ENCODE data around the gene MAPK4. TPM values are rescaled to one million over a fixed set of nuclear protein-coding genes. Genes with fewer than 3 reads are reported as not detected.
"Not testable (repeated sequence)": the region's sequence is repeated elsewhere in the genome, so short reads cannot be mapped to it uniquely, and the experiment has no call there.

Gene MAPK4
- total RNA-seq, 2 donors from 2014 or later, result not detected

DNA sequence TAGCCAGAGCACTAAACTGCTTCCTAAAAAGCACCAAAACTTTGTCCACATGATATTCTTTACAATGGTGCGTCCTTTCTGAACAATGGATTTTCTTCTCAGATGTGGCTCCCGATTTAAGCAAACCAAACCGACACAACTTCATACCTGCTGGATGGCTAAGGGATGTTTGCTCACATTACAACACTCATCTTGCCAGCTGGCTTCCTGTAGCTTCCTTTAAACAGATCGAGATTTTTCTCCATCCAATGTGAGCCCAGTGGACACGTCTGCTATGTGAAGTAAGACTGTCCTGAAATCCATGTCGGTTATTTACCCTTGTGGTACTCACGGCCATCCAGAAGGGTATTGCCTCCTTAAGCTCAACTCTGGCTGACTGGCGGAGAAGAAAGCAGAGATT lies 126.5 kb downstream of the MAPK4 start:
- H3K27me3 Mint-ChIP-seq, result peaks cover 7% of the 10 kb centered on the region
- H3K36me3 Mint-ChIP-seq (ENCODE audit: low read depth), result no peaks in the 10 kb centered on the region

DNA sequence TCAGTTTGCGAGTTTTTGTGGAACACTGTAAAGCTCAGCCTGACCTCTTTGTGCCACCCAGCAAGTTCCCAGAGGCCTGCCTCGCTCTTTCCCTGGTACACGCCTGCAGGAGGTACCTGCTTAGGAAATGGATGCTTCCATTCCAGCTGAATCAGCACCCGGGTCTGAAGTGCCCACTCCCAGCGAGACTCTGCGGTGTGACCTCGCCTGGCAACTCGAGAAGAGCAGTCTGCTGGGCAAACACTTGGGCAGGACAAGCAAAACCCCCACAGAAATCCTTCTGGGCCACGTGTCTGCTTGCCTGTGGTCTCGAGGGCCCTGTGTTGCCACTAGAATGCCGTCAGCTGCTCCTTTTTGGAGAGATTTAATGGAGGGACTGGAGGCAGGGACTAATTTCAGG lies 127.6 kb downstream of the MAPK4 start:
- Mint-ChIP-seq H3K27me3 (peaks cover 7% of the 10 kb centered on the region), H3K9me3 (no peaks in the 10 kb centered on the region), H3K4me1 (no peaks in the 10 kb centered on the region), H3K4me3 (no peak overlapping the region), H3K36me3 (ENCODE audit: low read depth) (no peaks in the 10 kb centered on the region), H3K27ac (no peak overlapping the region)
- ATAC-seq (replicated peaks), result no peak

More for the DNA sequence above, 126.5 kb downstream of the MAPK4 start:
- H3K27ac Mint-ChIP-seq, result no peak overlapping the region
- no peak overlapping the region for H3K4me3 Mint-ChIP-seq
- no peak for ATAC-seq (replicated peaks)
- no peaks in the 10 kb centered on the region for H3K9me3 Mint-ChIP-seq
- H3K4me1 Mint-ChIP-seq, result no peaks in the 10 kb centered on the region

DNA sequence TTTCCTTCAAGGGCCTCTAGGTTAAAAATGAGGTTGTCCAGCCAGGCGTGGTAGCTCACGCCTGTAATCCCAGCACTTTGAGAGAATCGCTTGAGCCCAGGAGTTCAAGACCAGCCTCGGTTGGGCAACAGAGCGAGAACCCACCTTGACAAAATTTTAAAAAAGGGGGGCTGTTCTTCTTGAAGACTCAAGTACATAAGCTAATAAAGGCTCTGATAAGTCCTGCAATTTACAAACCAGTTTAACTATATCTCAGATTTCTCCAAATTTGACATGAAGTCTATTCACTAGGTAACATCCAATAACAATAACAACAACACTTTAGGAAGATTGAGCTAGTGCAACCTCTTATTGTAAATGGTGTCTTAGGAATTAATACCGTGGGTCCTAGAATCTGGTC lies 129.7 kb downstream of the MAPK4 start:
- ATAC-seq (replicated peaks), result no peak
- H3K27ac Mint-ChIP-seq, result no peak overlapping the region
- H3K36me3 Mint-ChIP-seq (ENCODE audit: low read depth), result no peaks in the 10 kb centered on the region
- no peaks in the 10 kb centered on the region for H3K4me1 Mint-ChIP-seq
- H3K27me3 Mint-ChIP-seq, result peaks cover 7% of the 10 kb centered on the region
- H3K4me3 Mint-ChIP-seq, result no peak overlapping the region
- H3K9me3 Mint-ChIP-seq, result no peaks in the 10 kb centered on the region

DNA sequence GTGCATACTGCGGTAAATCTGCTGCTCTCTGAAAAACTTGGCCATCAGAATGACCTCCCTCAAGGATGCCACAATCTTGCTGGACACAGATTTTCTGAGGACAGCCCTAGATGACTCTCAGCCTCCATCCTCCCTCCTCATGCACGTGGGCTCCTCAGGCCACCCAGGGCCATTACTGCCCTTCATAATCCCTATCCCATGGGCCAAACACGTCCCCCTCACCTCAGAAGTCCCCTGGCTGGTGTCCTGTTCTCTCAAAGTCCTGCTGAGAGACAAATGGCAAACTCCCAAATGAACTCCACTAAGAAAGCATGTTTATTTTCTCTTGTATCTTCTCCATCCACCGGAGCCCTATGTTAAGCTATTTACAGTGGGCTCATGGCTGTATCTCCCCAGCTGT lies 134.3 kb downstream of the MAPK4 start:
- ATAC-seq (replicated peaks), result no peak
- no peaks in the 10 kb centered on the region for H3K36me3 Mint-ChIP-seq (ENCODE audit: low read depth)
- no peaks in the 10 kb centered on the region for H3K4me1 Mint-ChIP-seq
- peaks cover 4% of the 10 kb centered on the region for H3K27me3 Mint-ChIP-seq
- no peak overlapping the region for H3K4me3 Mint-ChIP-seq
- no peaks in the 10 kb centered on the region for H3K9me3 Mint-ChIP-seq
- H3K27ac Mint-ChIP-seq, result no peak overlapping the region

DNA sequence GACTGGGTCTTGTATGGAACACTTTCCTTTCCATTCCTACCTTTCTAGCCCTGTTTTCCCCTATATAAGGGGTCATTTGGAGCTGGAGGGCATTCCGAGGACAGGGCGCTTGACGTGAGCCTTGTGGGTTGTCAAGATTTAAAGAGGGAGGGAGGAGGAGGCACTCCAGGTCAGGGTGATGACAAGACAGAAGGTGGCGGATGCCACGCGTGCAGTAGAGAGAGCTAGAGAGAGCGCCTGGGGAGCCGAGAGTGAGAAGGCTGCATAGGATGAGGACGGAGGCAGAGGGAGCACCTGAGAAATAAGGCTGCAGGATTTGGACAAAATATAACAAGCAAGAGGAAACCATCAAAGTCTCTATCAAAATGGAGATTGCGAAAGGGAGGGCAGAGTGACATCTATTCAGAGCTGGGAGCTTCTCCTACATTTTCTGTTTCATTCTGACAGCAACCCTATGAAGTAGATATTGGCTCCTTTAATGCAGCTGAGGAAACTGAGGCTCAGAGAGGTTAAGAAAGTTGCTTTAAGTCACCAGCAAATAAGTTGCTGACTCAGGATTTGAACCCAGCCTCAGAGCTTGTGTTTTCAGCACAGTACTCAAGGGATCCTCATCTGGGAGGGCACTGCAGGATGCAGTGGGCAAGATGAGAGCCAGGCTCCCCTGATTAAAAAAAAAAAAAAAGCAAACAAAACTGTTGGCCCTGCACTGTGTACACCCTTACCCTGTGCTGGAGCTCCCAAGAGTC lies 135.7 kb downstream of the MAPK4 start:
- H3K4me3 Mint-ChIP-seq, result no peak overlapping the region
- no peak overlapping the region for H3K27ac Mint-ChIP-seq
- peaks cover 4% of the 10 kb centered on the region for H3K27me3 Mint-ChIP-seq
- no peak for ATAC-seq (replicated peaks)
- H3K36me3 Mint-ChIP-seq (ENCODE audit: low read depth), result no peaks in the 10 kb centered on the region
- no peaks in the 10 kb centered on the region for H3K9me3 Mint-ChIP-seq
- no peaks in the 10 kb centered on the region for H3K4me1 Mint-ChIP-seq

DNA sequence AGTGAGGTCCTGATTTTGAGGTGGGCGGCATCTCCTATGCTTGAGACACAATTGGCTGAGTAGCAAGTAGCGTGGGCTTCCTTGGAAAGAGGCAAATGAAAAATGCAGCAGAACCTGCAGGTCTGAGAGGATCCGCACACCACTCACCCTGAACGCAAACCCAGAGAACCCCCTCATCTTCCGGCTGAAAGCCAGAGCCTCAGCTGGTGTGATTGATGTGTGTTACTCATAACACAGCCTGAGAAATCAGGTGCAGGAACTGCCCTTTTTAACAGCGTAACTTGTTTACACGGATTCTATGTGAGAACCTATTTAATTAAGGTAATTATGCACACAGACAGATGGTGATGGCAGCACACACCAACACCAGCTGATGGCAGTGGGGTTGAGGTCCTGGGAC lies 136.5 kb downstream of the MAPK4 start:
- Mint-ChIP-seq H3K4me1 (no peaks in the 10 kb centered on the region), H3K9me3 (no peaks in the 10 kb centered on the region), H3K4me3 (no peak overlapping the region), H3K27me3 (peaks cover 4% of the 10 kb centered on the region), H3K36me3 (ENCODE audit: low read depth) (no peaks in the 10 kb centered on the region), H3K27ac (no peak overlapping the region)
- ATAC-seq (replicated peaks), result no peak

DNA sequence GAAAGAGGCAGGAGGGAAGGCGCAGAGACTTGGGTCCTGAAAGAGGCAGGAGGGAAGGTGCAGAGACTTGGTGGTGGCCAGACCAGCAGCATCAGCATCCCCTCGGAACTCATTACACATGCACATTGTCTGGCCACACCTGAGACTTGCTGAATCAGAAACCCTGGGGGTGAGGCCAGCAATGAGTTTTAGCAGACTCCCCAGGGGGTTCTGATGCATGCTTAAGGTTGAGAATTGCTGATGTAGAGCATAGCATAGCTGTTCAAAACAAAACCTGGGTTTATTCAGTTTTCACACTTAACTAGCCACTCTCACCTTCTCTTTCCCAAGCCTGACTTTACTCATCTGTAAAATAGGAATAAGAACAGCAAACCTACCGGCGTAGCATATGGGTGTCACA lies 137.0 kb downstream of the MAPK4 start:
- no peak for ATAC-seq (replicated peaks)
- no peaks in the 10 kb centered on the region for H3K4me1 Mint-ChIP-seq
- H3K27ac Mint-ChIP-seq, result no peak overlapping the region
- no peaks in the 10 kb centered on the region for H3K36me3 Mint-ChIP-seq (ENCODE audit: low read depth)
- H3K9me3 Mint-ChIP-seq, result no peaks in the 10 kb centered on the region
- peaks cover 4% of the 10 kb centered on the region for H3K27me3 Mint-ChIP-seq
- no peak overlapping the region for H3K4me3 Mint-ChIP-seq

DNA sequence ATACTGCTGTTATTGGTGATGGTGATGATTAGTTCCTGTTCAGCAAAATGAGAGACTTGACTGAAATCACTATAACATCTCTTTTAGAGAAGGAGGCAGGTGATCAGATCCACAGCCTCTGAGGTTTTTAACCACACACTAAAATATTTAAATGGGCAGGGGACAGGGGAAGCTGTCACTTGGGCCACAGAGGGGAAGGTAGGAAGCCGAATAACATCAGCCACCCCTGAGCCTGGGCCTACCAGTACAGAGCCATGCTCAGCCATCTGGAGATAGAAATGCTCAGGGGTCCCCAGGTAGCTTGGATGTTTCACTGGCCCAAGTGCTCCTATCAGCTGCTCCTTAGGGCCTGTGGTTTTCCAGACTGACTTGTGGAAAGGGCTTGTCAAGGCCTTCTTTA lies 137.6 kb downstream of the MAPK4 start:
- Mint-ChIP-seq H3K36me3 (ENCODE audit: low read depth) (no peaks in the 10 kb centered on the region), H3K27me3 (peaks cover 4% of the 10 kb centered on the region), H3K27ac (no peak overlapping the region), H3K9me3 (no peaks in the 10 kb centered on the region), H3K4me1 (no peaks in the 10 kb centered on the region), H3K4me3 (no peak overlapping the region)
- no peak for ATAC-seq (replicated peaks)

DNA sequence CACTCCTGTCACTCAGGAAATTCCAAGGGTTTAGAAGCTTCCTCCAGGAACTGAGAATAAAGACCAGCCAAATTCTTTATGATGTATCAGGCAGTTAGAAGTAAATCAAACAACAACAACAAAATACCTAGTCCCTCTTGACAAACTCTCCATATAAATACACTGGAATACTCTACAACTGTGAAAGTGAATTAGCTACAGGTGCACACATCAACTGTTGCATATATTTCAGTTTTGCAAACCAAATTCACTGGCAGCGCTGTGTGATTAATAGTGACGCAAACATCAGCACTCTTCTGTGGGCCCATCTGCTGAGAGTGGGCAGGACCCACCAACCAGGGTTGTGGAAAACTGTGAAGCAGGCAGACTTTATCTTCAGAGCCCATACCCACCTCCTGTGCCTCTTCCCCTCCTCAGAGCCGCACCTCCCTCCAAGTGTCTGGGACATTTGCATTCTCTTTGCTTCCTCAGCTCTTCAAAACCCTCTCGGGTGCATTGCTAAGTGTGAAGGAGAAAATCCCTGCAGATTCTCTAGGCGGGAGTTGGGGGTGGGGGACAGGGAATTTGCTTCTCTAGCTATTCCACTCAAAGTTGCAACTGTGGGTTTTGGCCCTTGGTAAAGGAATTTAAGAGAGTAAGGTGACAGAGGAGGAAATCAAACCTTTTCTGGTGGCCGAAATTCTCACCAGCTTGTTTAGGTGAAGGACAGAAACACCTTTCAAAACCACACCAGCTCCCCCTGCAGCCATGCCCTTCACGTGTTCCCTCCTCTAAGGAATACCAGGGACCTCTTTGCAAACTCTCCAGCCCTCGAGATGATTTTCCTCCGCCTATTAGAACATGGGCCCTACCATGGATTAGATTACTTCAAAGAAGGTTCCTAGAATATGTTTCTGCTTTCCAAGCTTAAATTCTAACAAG lies 140.6 kb downstream of the MAPK4 start:
- H3K9me3 Mint-ChIP-seq, result no peaks in the 10 kb centered on the region
- ATAC-seq (replicated peaks), result no peak
- H3K4me1 Mint-ChIP-seq, result no peaks in the 10 kb centered on the region
- no peaks in the 10 kb centered on the region for H3K36me3 Mint-ChIP-seq (ENCODE audit: low read depth)
- no peak overlapping the region for H3K4me3 Mint-ChIP-seq
- H3K27ac Mint-ChIP-seq, result no peak overlapping the region
- peaks cover under 1% of the 10 kb centered on the region for H3K27me3 Mint-ChIP-seq

DNA sequence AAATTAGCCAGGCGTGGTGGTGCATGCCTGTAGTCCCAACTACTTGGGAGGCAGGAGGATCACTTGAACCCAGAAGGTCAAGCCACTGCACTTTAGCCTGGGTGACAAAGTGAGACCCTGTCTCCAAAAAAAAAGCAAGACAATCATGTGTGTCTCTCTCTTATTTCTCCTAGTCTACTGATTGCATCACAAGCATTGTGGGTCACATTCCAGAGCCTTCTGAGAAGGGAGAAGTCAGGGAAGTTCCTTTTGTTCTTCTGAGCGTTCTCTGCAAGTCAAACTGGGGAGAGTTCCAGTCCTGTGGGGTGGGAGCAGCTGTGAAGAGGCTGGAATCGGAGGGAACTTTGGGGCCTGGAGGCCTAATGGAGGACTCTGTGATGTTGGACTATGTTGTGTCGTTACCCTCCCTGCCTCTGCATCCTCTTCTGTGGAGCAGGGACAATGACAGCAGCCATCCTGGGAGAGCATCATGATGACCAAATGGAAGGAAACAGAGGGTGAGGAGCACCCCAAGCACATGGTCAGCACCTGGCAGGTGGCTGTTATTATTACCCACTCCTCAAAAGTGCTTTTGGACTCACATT lies 144.6 kb downstream of the MAPK4 start:
- H3K27me3 Mint-ChIP-seq, result peaks cover 4% of the 10 kb centered on the region
- no peak overlapping the region for H3K27ac Mint-ChIP-seq
- H3K4me3 Mint-ChIP-seq, result no peak overlapping the region
- no peaks in the 10 kb centered on the region for H3K36me3 Mint-ChIP-seq (ENCODE audit: low read depth)
- no peaks in the 10 kb centered on the region for H3K9me3 Mint-ChIP-seq
- no peak for ATAC-seq (replicated peaks)
- H3K4me1 Mint-ChIP-seq, result no peaks in the 10 kb centered on the region

DNA sequence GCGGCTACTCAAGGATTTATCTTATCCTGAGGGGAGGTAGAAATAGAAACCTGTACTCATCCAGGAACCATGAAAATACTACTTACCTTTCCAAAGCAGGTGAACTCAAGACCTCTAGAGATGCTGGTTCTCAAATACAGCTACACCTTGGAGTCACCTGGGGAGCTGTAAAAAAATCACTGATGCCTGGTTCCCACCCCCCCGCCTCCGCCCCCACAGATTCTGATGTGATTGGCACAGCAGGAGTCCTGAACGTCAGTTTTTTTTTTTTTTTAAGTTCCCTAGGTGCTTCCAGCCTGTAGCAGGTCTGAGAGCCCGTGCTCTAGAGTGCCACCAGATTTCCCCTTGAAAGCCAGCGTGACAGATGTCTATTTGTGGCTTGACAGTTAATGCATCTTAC lies 146.3 kb downstream of the MAPK4 start:
- Mint-ChIP-seq H3K27ac (no peak overlapping the region), H3K9me3 (no peaks in the 10 kb centered on the region), H3K4me1 (no peaks in the 10 kb centered on the region), H3K36me3 (ENCODE audit: low read depth) (no peaks in the 10 kb centered on the region), H3K4me3 (no peak overlapping the region), H3K27me3 (peaks cover 4% of the 10 kb centered on the region)
- no peak for ATAC-seq (replicated peaks)

DNA sequence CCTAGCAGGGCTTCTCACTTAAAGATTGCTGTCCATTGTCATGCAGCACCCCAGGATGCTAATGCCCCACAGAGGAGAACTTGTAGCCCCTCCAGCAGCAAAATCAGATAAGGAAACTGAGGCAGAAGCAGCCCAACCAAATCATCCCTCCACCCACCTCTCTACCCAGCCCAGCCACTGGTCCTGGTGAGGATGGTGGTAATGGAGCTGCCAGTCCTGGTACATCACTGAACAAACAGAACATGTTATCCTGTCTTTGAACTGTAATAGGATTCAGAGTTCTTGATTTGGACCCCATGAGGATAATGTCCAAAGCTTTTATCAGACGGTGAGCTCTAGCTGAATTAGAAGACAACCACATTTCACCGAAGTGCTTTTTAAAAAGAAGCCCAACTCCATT lies 146.8 kb downstream of the MAPK4 start:
- H3K9me3 Mint-ChIP-seq, result no peaks in the 10 kb centered on the region
- no peaks in the 10 kb centered on the region for H3K4me1 Mint-ChIP-seq
- ATAC-seq (replicated peaks), result no peak
- H3K27ac Mint-ChIP-seq, result no peak overlapping the region
- no peaks in the 10 kb centered on the region for H3K36me3 Mint-ChIP-seq (ENCODE audit: low read depth)
- peaks cover 4% of the 10 kb centered on the region for H3K27me3 Mint-ChIP-seq
- no peak overlapping the region for H3K4me3 Mint-ChIP-seq

DNA sequence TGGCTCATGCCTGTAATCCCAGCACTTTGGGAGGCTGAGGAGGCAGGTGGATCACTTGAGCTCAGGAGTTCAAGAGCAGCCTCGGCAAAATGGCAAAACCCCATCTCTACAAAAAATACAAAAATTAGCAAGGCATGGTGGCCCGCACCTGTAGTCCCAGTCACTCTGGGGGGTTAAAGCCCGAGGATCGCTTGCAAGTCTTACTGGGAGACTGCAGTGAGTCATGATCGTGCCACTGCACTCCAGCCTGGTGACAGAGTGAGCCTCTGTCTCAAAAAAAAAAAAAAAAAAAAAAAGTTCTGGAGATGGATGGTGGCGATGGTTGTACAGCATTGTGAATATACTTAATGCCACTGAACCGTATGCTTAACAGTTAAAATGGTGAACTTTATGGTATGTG lies 147.4 kb downstream of the MAPK4 start:
- not testable (repeated sequence) for ATAC-seq (replicated peaks); H3K36me3 Mint-ChIP-seq (ENCODE audit: low read depth); H3K27ac Mint-ChIP-seq; H3K9me3 Mint-ChIP-seq; H3K27me3 Mint-ChIP-seq; H3K4me3 Mint-ChIP-seq; H3K4me1 Mint-ChIP-seq

DNA sequence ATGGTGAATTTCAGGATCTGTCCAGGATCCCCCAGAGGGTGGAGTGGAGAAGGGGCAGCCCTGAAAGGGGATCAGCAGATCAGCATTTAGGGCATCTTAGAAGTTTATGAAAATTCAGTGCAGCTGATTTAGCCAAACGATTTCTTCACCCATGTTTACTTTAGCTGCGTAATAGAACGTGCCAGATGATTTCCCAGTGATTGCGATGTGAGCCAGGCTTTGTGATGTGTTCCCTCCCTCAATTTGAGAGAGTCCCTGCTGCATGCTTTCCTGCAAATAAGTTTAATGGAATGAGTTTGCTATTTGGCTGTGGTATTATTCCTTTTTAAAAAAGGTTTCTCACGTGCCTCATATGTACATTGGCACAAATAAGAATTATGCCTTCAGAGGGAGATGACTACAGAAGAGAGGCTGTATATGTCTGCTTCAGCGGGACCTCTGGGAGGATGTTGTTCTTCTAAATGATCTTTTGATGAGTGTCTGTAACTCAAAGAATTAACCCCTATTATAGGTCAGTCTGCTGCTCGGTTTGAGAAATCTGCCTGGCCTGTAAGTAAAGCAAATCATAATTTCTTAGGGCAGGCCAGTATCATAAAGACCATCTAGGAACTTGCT lies 148.1 kb downstream of the MAPK4 start:
- Mint-ChIP-seq H3K9me3 (no peaks in the 10 kb centered on the region), H3K4me3 (no peak overlapping the region), H3K27ac (no peak overlapping the region), H3K4me1 (no peaks in the 10 kb centered on the region), H3K27me3 (peaks cover 4% of the 10 kb centered on the region), H3K36me3 (ENCODE audit: low read depth) (no peaks in the 10 kb centered on the region)
- no peak for ATAC-seq (replicated peaks)

Data from activated T-helper 17 cell treated with anti-CD3 and anti-CD28 coated beads, Interleukin-2, amount 50 U/mL, for 72 hours (primary cell).